Choroid plexus epithelial cell (primary cell): ENCODE measurements around the gene PLEKHM3.

ENCODE experiments used
- DNase-seq: peaks from one replicate; pipeline ENCODE4 v3.0.0-alpha.2; 2010; ENCODE audit warnings: low read depth
- H3K4me3 ChIP-seq: 2 replicates; pipeline ENCODE4 v1.5.1; 2011; ENCODE audit warnings: low read depth, mild to moderate bottlenecking, control low read depth, low read length, moderate library complexity
- TF ChIP-seq, protein P1 (sequence below): conservative IDR thresholded peaks from 2 replicates; pipeline ENCODE4 v1.5.1; 2011; ENCODE audit warnings: low read depth, mild to moderate bottlenecking, control low read depth, inconsistent platforms, low read length, moderate library complexity

Gene PLEKHM3

DNA sequence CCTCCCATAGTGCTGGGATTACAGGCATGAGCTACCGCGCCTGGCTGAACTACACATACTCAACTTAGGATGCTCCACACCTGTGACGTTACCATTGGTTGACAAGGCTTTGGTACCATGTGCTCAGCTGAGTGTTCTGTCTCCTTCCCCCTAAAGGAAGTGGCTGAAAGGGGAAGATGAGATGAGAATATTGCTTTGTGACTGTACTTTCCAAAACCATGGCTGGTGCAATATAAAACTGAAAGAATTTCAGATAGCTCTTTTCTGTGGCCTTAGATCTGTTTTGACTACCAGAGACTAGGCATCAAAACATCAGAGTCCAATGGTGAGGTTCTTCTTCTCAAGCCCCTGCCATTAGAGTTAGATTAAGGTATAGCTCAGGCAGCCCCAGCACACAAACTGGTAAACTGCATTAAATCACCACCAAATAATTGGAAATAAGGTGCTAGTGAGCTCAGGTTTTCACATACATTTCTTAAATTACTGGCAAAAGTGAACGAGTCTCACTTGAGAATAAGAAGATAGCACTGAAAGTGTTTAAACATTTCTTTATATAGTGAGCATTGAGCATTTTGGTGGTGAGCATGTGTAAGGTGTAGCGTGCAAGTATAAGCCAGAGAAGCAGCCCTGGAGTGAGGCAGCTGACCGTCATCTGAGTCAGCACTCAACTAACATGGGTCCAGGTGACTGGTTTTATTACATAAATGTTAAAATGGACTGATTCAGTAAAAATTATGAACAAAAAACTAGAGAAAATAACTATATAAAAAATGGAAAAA, 142.1 kb downstream of the PLEKHM3 start:
- no peak overlapping the region for H3K4me3 ChIP-seq
- TF ChIP-seq, protein P1, sequence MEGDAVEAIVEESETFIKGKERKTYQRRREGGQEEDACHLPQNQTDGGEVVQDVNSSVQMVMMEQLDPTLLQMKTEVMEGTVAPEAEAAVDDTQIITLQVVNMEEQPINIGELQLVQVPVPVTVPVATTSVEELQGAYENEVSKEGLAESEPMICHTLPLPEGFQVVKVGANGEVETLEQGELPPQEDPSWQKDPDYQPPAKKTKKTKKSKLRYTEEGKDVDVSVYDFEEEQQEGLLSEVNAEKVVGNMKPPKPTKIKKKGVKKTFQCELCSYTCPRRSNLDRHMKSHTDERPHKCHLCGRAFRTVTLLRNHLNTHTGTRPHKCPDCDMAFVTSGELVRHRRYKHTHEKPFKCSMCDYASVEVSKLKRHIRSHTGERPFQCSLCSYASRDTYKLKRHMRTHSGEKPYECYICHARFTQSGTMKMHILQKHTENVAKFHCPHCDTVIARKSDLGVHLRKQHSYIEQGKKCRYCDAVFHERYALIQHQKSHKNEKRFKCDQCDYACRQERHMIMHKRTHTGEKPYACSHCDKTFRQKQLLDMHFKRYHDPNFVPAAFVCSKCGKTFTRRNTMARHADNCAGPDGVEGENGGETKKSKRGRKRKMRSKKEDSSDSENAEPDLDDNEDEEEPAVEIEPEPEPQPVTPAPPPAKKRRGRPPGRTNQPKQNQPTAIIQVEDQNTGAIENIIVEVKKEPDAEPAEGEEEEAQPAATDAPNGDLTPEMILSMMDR, result no peak
- DNase-seq, result no peak

DNA sequence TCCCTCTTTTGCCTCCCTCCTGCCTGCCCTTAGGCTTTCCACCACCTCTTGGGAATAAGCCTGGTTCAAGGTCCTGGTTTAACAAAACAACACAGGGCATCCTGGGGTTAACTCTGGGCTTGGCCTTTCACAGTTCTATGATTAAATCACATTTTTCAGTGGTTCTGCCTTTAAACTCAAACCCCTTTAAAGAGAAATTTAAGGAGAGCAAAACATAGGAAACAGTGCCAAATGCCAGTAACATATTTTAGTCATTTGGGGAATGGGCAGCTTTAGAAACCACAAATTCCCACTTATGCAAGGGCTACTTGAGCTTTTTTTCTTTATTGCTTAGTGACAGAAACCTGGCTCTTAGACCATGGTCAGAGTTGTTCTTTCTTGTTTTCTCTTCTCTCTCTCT, 143.4 kb downstream of the PLEKHM3 start:
- H3K4me3 ChIP-seq, result no peak overlapping the region
- TF ChIP-seq, protein P1, result no peak
- DNase-seq, result no peak

DNA sequence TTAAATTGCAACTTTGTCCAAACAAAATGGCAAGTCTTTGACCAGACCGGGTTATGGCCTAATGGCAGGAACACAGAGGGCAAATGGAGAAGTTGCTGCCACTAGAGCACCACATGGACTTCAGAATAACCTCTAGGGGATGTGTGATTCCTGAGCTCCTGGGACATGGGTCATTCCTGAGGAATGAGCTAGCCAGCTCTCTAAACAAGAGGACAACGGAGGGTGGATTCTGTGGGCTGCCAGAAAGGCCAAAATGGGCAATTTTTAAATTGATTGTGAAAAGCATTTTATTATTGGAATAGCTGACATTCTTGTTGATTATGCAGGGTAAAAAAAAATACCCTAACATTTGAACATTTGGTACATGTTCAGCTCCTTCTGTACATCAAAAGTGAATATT, 145.8 kb downstream of the PLEKHM3 start:
- no peak for DNase-seq
- no peak overlapping the region for H3K4me3 ChIP-seq
- TF ChIP-seq, protein P1, result no peak

DNA sequence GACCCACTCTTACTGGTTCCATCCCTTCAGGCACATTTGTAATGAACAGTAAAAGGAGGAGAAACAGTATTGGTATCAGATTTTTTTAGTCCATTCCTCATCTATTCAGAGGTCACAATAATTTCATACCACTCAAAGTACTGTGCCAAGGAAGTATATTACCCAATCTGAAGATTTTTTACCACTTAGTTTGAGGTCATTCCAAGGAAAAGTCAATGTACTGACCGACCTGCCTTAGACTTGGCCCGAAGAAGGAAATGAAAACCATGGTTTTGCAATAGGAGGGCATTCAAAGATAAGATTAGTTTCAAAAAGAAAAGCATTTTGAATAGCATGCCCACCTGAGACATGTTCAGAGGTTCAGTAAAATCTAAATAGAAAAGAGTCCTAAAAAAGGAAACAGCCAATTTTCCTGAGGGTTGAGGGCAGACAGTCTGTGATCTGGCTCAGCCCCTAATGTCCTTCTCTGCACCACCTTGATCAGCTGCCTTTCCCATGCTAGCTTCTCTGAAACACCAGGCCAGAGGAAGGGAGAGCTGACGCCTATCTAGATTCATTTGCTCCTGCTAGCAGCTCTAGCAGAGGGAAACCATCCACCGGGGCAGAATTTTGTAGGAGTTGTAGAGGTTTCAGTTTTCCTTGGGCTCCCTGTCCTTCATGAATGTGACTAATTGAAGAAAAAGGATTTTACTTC, 148.3 kb downstream of the PLEKHM3 start:
- no peak for DNase-seq
- no peak overlapping the region for H3K4me3 ChIP-seq
- TF ChIP-seq, protein P1, result no peak

DNA sequence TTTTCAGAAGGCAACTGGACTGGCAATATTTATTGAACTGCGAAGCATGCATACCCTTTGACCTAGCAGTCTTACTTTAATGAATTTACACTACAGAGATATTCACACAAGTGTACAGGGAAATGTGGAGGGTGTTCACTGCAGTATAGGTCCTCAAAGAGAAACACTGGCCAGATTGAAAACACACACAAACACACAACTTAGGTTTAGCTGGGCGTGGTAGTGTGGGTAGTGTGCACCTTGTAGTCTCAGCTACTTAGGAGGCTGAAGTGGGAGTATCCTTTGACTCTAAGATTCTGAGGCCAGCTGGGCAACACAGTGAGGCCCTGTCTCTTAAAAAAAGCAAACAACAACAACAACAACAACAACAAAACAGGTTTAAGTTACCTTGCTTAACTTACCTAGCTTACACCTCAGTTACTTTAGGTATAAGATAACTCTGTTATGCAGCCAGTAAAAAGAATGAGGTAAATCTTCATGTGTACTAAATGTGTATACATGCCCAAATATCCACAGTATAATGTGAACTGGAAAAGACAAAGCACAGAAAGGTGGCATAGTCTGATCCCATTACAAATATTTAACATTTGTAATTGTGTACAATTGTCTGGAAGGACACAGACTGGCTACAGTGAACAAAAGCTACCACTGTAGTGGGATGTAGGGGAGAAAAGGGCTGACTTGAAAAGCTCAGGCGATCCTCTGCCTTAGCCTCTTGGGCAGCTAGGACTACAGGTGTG, 149.7 kb downstream of the PLEKHM3 start:
- no peak for DNase-seq
- TF ChIP-seq, protein P1, result no peak
- H3K4me3 ChIP-seq, result no peak overlapping the region

DNA sequence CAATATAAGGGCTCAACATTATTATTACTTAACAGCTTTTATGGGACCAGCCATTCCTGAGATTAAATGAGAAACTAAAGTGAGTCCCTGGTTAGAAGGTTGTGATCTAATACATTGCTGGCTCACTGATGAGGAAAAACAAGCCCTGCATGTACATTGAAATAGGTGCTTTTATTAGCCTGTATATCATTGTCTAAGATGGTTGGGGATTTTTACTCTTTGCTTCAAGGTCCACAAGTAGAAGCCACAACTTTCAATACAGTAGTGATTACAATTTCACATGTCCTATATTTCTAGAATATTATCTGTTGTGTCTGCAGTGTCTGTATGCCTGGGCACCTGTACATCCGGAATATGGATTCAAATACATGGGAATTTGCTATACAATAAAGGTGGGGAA, 151.5 kb downstream of the PLEKHM3 start:
- TF ChIP-seq, protein P1, result no peak
- no peak for DNase-seq
- no peak overlapping the region for H3K4me3 ChIP-seq
